BJ (cell line): ENCODE measurements around the gene C11orf58. TPM values are rescaled to one million over a fixed set of nuclear protein-coding genes. Genes with fewer than 3 reads are reported as not detected.

Experiments used
- CTCF ChIA-PET: fragments of 350-600 bp; formaldehyde crosslinking; extraction: SDS; loops from one replicate; lab custom pipeline; 2021; ENCODE audit warnings: antibody characterized with exemption, inconsistent platforms; lab: Yijun Ruan, JAX
- POLR2A ChIA-PET: fragments of 300-600 bp; sonication (Branson Sonifier 250); formaldehyde crosslinking; extraction: SDS; loops from one replicate; lab custom pipeline; 2021; ENCODE audit warnings: antibody characterized with exemption; lab: Charles Lee
- DNase-seq: peaks from one replicate; pipeline ENCODE4 v3.0.0-alpha.2; 2011; ENCODE audit warnings: low read depth
- H3K27me3 ChIP-seq: 2 replicates; pipeline ENCODE4 v1.6.0; 2011; ENCODE audit warnings: low read length; ENCODE audit not compliant: control insufficient read depth, insufficient read depth
- H3K36me3 ChIP-seq: 2 replicates; pipeline ENCODE4 v1.5.1; 2011; ENCODE audit warnings: low read length; ENCODE audit not compliant: control insufficient read depth, insufficient read depth
- H3K4me3 ChIP-seq: 2 replicates; pipeline ENCODE4 v1.5.1; 2011; ENCODE audit warnings: low read depth, mild to moderate bottlenecking, control low read depth, low read length
- polyA plus RNA-seq: library from polyadenylated mRNA; depleted of rRNA; stranded (reverse); fragments of >200 nt; gene quantifications from 2 replicates; pipeline ENCODE4 v1.2.3, GENCODE V29; 2011
- TF ChIP-seq, protein P1 (sequence below): IDR thresholded peaks from 2 replicates; pipeline ENCODE4 v1.5.1; 2011; ENCODE audit warnings: low read depth, mild to moderate bottlenecking, control low read depth, inconsistent platforms, low read length, moderate library complexity; ENCODE audit not compliant: insufficient read depth

C11orf58 gene
- polyA plus RNA-seq, 1 experiment: 115 TPM

DNA sequence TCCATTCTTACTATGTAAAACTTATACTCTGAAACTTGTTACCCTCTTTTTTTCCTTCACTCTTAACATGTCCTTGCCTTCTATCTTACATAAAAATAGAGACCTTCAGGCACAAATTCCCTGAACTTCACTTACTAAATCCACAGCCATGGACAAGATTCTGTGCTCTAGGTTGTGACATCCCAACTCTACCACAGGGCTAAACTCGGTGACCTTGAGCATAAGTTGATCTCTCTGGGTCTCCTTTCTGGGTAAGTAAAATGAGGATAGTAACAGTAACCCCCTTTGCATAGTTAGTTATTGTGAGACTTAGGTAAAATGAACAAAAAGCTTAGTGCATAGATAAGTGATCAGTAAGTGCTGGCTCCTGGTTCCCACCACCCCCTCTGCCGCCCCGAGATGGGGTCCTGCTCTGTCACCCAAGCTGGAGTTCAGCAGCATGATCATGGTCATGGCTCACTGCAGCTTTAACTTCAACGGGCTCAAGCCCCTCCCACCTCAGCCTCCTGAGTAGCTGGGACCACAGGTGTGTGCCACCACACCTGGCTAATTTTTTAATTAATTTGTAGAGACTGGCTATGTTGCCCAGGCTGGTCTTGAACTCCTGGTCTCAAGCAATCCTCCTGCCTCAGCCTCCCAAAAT lies 20.1 kb downstream of the C11orf58 start:
- POLR2A ChIA-PET: no interaction called here
- no peak overlapping the region for H3K4me3 ChIP-seq
- H3K36me3 ChIP-seq: peaks cover 2% of the 10 kb centered on the region; the same call in 1 of the 2 replicates
- TF ChIP-seq, protein P1, sequence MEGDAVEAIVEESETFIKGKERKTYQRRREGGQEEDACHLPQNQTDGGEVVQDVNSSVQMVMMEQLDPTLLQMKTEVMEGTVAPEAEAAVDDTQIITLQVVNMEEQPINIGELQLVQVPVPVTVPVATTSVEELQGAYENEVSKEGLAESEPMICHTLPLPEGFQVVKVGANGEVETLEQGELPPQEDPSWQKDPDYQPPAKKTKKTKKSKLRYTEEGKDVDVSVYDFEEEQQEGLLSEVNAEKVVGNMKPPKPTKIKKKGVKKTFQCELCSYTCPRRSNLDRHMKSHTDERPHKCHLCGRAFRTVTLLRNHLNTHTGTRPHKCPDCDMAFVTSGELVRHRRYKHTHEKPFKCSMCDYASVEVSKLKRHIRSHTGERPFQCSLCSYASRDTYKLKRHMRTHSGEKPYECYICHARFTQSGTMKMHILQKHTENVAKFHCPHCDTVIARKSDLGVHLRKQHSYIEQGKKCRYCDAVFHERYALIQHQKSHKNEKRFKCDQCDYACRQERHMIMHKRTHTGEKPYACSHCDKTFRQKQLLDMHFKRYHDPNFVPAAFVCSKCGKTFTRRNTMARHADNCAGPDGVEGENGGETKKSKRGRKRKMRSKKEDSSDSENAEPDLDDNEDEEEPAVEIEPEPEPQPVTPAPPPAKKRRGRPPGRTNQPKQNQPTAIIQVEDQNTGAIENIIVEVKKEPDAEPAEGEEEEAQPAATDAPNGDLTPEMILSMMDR: no peak
- CTCF ChIA-PET: no interaction called here
- DNase-seq: no peak
- H3K27me3 ChIP-seq: no peaks in the 10 kb centered on the region

- H3K36me3 ChIP-seq: no peaks in the 10 kb centered on the region
- no peak overlapping the region for H3K4me3 ChIP-seq
- ChIA-PET POLR2A (no interaction called here), CTCF (no interaction called here)
- no peaks in the 10 kb centered on the region for H3K27me3 ChIP-seq
- DNase-seq: no peak
- TF ChIP-seq, protein P1: no peak
These were observed 21.5 kb downstream of the C11orf58 start for GRCh38 chr11:16759857-16760508.

- CTCF ChIA-PET: no interaction called here
- TF ChIP-seq, protein P1: no peak
- H3K27me3 ChIP-seq: peaks cover 8% of the 10 kb centered on the region; the same call in 1 of the 2 replicates
- POLR2A ChIA-PET: no interaction called here
- no peak for DNase-seq
- H3K36me3 ChIP-seq: no peaks in the 10 kb centered on the region
- H3K4me3 ChIP-seq: no peak overlapping the region
These were observed 25.3 kb downstream of the C11orf58 start for GRCh38 chr11:16763746-16764145.

- POLR2A ChIA-PET: no interaction called here
- CTCF ChIA-PET: interaction anchor here (1.8 kb wide), 1 partner anchor 21 kb away, joined by 7 read pairs; no protein-coding TSS in a partner anchor
- no peak overlapping the region for H3K4me3 ChIP-seq
- TF ChIP-seq, protein P1: no peak
- H3K36me3 ChIP-seq: no peaks in the 10 kb centered on the region
- peaks cover 12% of the 10 kb centered on the region; the same call in 1 of the 2 replicates for H3K27me3 ChIP-seq
- DNase-seq: no peak
These were observed 26.4 kb downstream of the C11orf58 start for GRCh38 chr11:16764888-16765287.

- TF ChIP-seq, protein P1: no peak
- no peak for DNase-seq
- POLR2A ChIA-PET: no interaction called here
- CTCF ChIA-PET: interaction anchor here (1.1 to 1.2 kb wide), 2 partner anchors 15 to 19 kb away, joined by 4 to 5 read pairs; no protein-coding TSS in a partner anchor
- H3K27me3 ChIP-seq: peaks cover 12% of the 10 kb centered on the region
- H3K36me3 ChIP-seq: no peaks in the 10 kb centered on the region
- H3K4me3 ChIP-seq: no peak overlapping the region
These were observed 28.7 kb downstream of the C11orf58 start for GRCh38 chr11:16767137-16767536.
